Glomerular visceral epithelial cell (primary cell): ENCODE data around the gene PLA2G4C.

Experiments used
- DNase-seq: peaks from one replicate; pipeline ENCODE4 v3.0.0-alpha.2; 2016; ENCODE audit errors: extremely low spot score

The PLA2G4C gene

DNA sequence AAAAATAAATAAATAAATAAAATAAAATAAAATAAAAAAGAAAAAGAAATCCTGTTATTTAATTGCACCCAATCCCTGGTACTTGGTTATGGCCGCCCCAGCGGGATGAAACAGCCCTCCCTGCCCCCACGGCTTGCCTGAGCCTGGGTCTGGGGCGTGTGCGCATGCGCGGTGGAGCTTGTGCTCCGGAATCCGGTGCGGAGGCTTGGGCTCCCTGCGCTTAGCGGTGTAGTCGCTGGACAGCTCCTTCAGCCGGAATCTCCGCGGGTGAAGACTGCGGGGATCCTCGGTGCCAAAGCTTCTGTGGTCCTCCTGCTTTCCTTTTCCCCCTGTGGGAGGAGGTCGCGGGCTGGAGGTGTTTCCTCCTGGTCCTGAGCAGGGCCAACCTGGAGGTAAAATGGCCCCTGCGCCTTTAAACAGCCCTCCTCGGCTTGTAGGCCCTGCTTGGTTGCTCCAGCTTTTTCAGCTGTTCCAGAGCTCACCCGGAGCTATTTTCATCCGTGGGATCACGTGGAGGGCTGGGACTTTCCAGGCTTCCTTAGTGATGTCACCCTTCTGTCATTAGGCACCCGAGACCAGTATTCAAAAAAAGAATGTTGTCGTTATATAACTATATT, at the start of gene PLA2G4C:
PLA2G4C (minus strand) TSS at position 468 of the 617 bp plus-strand sequence. CDS start 4,288 bp downstream, outside the sequence.
- peak; percentile 93 for DNase-seq

GRCh38 chr19:48158210-48158790, 47.7 kb upstream of the PLA2G4C start:
- no peak for DNase-seq

GRCh38 chr19:48154003-48154402, 43.4 kb upstream of the PLA2G4C start:
- DNase-seq, result no peak

DNA sequence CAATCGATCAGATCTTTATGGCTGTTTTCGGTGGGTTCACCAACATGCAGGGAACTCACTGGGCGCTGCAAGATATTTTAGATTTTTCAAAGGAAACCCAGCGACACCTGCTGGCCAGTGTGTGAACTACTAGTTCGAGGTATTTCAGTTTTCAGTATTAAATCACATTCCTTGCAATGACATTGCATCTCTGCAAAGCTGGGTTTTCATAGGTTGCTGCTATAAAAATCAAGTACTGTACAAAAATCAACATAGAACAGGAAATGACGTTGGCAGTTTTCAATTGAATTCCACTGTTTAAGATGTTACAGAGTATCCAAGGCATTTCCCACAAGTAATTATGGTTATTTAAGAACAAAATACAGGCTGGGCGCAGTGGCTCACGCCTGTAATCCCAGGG, 41.9 kb upstream of the PLA2G4C start:
- DNase-seq, result peak; percentile 65

- no peak for DNase-seq
These were observed 38.8 kb upstream of the PLA2G4C start for GRCh38 chr19:48149430-48149829.

DNA sequence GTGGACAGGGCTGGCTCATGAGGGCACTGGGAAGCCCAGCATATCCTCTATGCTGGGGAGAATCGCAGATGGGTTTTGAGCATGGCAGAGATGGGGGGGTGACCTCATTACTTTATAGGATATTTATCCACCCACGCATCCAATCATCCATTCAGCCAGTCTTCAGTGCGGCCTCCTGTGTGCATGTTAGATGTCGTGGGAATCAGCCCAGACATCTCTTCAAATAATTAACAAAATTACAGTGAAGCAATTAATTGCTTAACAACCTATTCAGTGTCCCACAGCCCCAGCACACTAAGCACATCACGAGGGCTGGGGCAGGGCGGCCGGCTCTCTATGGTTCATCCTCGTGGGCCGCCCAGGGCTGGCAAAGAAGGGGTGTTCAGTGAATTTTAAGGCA, 38.0 kb upstream of the PLA2G4C start:
- no peak for DNase-seq

DNA sequence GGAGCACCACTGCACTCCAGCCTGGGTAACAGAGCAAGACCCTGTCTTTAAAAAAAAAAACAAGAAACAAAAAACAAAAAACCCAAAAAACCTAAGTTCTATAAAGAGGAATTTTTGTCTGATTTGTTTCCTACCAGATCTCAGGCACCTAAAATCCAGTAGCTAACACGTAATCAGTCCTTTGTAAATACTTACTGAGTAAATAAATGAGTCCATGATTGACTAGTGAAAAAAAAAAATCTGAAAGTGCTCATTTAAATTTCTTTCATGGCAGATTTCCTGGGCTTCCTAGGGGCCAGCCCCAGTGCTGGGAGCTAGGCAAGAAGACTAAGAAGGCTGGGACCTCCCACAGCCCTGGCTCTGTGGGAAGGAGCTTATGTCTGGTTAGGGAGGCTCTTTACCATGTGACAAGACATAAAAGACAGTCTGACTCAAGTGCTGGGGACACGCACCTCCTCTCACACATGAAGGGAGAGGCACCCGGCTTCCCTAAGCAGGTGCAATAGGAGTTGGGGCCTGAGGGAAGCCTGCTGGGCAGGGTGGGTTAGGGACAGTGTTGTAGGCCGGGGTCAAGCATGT, 37.1 kb upstream of the PLA2G4C start:
- DNase-seq, result no peak

DNA sequence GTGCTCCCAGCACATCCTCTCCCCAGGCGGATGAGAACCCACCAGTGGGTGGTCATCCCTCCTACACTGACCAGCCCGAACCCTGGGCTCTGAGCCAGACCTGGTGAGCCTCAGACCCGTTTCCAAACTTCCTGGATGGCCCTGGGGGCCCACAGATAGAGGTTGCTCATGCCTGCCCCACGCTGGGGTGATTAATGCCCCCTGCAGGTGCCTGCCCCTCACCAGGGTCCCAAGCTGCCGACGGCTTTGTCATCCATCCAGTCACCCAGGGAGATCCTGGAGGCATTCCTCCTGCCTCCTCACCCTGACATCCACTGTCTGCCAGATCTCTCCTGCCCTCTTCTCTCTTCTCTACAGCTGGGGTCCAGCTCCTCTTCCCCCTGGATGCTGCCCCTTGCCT, 28.4 kb upstream of the PLA2G4C start:
- no peak for DNase-seq

DNA sequence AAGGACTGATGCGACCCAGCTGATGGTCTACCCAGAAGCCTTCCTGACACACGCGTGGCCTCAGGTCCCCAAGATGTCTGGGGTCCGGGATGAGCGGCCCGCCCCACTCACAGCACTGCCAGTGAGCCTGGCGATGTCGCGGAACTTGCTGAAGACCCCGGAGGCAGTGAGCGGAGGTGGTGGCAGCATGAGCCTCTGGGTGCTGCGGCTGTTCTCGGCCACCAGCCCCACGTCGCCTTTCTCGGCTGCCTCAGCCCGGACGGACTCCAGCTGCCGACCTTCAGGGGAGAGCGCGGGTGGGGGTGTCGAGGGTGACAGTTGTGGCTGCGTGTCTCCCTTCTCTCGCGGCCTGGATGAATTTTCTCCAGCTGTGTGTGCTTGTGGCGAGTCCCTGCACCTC, 26.8 kb upstream of the PLA2G4C start:
- no peak for DNase-seq

DNA sequence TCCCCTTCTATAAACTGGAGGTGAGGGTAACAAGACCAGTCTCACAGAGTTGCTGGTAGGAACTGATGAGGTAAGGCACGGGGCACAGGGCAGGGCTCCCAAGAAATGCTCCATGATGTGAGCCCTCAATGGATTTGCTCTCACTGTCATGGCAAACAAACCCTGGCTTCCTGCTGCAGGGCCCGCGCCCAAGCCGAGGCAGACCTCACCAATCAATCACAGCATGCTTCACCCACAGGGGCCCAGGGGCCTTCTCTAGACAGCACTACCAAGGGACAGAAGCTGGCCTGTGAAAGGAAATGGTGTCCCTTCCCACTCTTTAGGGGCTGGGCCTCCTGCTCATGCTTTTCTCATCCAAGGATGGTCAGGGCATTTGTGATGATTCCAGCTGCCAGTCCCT, 25.9 kb upstream of the PLA2G4C start:
- no peak for DNase-seq

DNA sequence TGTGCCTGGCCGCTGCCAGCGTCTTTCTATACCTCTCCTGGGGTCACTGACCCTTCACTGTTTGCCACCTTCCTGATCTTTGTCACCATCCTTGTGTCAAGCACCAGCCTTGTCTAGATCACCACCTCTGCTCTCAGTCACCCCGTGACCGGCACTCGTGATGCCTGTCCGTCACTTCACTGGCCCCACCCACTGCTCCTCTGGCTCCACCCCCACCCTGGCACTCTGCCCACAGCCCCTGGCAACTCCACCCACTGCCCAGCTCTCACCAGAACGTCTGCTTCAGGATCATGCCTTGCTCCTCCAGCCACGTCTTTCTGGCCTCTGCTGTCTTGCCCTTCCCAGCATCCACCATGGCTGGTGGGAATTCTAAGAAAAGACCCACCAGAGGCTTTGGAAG, 24.8 kb upstream of the PLA2G4C start:
- DNase-seq, result no peak

DNA sequence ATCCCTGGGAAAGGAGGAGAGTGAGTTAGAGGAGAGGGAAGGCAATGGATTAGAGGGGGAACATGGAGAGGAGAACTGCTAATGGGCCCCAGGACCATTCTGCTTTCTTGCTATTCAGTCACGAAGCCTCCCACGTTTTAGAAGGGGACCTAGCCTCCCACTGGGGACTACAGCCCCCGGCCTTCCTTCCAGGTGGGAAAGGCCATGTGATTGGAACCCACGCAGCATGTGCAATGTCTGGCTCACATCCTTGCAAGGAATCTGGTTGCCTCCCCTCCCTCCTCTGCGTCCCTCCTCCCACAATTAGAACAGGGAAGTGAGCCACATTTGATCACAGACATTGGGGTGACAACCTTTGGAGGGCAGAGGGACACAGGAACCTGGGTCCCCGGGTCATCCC, 22.5 kb upstream of the PLA2G4C start:
- DNase-seq, result no peak

DNA sequence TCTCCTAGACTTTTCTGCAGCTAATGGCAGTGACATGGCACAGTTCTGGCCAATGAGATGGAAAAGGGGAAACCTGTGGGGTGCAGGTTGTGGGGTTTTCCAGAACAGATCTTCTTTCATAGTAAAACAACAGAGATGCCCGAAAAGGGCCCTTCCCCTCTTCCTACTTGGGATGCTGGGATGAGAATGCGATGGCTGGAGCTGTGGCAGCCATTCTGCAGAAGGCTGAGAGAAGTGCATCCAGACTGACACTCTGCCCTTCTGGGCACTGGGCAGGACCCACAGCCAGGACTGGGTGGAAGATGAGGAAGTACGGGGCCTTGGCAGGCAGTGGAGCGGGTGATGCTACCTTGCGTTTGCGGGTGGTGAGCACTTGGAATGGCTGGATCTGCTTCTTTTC, 16.9 kb upstream of the PLA2G4C start:
- no peak for DNase-seq

GRCh38 chr19:48123907-48124651, 13.5 kb upstream of the PLA2G4C start:
- no peak for DNase-seq

DNA sequence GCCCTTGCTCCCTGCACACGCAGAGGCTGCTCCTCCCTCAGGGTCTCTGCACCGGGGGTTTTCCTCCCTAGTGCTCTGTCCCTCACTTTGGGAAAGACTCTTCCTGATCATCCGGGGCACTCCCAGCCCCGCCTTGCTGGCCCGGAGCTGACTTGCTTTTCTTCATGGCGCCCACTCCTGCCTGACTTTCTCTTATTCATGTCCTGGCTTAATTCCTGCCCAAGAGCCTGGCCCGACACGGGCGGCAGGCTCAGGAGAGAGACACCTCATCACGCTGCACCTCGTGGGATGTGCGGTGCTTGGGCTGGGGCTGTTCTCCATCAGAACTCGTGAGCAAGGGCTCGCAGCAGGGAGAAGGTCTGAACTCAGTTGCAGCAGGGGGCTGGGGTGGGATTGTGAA, 11.8 kb upstream of the PLA2G4C start:
- no peak for DNase-seq

DNA sequence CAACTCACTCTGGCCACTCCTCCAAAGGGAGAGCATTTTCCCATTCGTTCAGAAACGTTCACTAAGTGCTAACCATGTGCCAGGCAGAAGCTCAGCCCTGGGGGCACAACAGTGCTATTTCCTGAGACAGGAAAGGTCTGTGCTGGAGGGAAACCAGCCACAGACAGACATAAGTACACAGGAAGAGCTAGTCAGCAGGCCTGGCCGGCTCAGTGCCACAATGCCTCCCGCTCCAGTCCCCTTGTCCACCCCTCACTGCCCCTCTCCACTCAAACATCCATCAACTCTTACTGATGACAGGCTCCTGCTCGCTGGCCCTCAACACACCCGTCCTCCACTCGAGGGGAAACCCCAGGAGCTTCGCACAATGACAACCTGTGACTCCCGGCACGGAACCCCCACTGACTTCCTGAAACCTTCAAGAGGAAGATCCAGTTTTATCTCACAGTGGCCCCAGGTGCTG, 11.3 kb upstream of the PLA2G4C start:
- DNase-seq, result no peak

GRCh38 chr19:48121066-48121465, 10.4 kb upstream of the PLA2G4C start:
- DNase-seq, result no peak

DNA sequence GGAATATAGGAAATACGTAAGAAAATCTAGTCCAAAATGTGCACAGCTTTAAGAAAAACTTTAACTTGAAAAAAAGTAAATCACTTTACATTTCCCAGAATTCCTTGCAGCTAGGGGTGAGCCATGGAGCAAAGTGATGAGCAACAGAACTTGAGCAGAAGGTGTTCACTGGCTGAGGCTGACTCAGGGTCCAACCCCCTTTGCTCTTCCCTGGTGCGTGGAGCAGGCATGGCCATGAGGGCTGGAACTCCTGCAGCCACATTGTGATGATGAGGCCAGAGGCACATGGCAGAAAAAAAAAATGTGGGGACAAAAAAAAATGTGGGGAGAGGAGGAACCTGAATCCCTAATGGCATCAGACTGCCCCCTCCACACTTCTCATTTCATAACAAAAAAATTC, 9.9 kb upstream of the PLA2G4C start:
- no peak for DNase-seq

- no peak for DNase-seq
These were observed 7.5 kb upstream of the PLA2G4C start for GRCh38 chr19:48118131-48118517.

GRCh38 chr19:48117515-48118130, 7.0 kb upstream of the PLA2G4C start:
- no peak for DNase-seq

DNA sequence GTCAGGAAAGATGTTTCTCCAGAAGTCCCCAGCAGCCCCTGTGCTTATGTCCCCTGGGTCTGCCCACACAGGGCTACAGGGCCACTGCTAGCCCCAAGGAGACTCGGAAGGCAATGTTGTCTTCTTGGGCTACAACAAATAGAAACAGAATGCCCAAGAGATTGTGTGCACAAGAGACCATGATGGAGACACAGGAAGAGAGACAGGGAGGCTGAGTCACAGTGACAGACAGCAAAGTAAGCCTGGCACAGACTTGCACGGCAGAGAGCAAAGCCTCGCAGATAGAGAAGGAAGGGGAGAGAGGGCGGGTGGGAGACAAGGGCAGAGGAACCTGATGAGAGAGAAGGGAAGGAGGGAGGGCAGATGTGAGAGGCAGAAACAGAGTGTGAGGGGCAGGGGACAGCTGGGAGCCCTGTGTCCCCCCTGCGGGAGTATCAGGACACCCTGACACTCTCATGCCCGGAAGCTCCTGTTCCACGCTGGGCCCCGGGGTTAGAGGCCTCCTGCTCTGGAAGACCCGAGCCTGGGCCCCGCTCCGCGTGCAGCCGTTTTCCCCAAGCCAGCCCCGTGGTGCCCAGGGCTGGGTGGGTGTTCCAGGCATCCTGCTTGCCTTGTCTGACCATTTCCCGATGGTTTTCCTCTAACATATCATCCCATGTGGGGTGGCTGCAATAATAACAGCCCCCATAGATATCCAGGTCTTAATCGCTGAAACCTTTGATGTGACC, 2.7 kb upstream of the PLA2G4C start:
- DNase-seq, result no peak

DNA sequence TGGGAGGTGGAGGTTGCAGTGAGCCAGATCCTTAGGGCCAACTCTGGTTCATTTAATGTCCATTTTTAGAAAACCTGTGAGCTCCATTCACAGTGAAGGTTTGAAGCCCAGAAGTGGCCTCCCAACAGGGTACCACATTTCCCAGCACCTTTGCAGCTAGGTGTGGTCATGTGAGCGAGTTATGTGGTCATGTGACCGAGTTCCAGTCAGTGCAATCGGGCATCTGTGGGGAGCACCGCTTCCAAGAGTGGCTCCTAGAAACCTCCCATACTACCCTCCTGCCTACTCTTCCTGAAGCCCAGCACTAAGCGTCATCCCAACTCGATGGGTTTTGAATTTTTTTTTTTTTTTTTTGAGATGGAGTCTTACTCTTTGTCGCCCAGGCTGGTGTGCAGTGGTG, 663 bp upstream of the PLA2G4C start:
- DNase-seq, result no peak
